ENCODE data around the gene ZMIZ1.

The ZMIZ1 gene

DNA sequence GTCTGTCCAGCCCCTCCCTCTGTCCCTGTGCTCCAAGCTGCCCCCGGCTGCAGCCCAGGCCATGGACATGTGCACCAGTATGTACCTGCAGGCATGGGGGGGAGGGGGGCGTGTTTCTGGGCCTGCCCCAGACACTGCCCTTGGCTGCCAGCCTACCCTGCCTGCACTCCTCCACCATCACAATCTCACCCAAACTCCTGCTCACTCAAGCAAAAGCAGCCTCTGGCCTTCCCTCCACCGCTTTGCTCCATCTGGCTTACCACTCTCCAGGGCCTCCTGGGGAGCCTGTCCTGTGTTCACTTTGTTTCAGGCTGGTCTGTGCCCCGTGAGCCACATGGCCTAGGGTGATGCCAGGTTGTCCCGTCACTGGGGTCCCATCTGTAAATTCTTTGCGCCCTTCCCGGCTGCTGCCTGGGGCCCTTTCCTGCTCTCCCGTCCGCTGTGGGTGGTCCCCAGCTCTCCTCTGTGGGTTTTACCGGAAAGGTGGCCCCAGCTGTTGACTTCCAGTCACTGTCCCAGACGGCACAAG lies 245.2 kb downstream of the ZMIZ1 start:
- H4K91ac ChIP-seq (ENCODE audit: low read depth, low read length), result no peak overlapping the region
- H2AFZ ChIP-seq (ENCODE audit: insufficient read depth, low read length, poor library complexity), result no peak overlapping the region
- H3K79me1 ChIP-seq (ENCODE audit: low read length), result no peaks in the 10 kb centered on the region
- H3K9ac ChIP-seq (ENCODE audit: low read length), result no peak overlapping the region
- H3K36me3 ChIP-seq (ENCODE audit: control insufficient read depth in 1 of 2, insufficient read depth in 2 of 2, low read length in 2 of 2), result peaks cover 61 to 63% of the 10 kb centered on the region in 2 experiments
- H4K12ac ChIP-seq (ENCODE audit: low read depth, low read length), result no peak overlapping the region
- H3K4me1 ChIP-seq (ENCODE audit: control insufficient read depth in 1 of 2, insufficient read depth in 2 of 2, low read length in 2 of 2), result peaks cover 9 to 18% of the 10 kb centered on the region in 2 experiments
- no peak overlapping the region for H2BK5ac ChIP-seq (ENCODE audit: low read depth, low read length, poor library complexity)
- H3K9me3 ChIP-seq (ENCODE audit: insufficient read depth, low read depth, low read length), result no peaks in the 10 kb centered on the region
- H3K27ac ChIP-seq (ENCODE audit: low read depth, low read length), result no peak overlapping the region
- H3K14ac ChIP-seq (ENCODE audit: low read length), result no peak overlapping the region
- no peaks in the 10 kb centered on the region for H3K79me2 ChIP-seq (ENCODE audit: control insufficient read depth, insufficient read depth, low read length, poor library complexity)
- no peak overlapping the region for H2BK12ac ChIP-seq (ENCODE audit: low read length)
- DNase-seq, result no peak
- H3K18ac ChIP-seq (ENCODE audit: low read length), result no peak overlapping the region
- no peak overlapping the region for H2BK120ac ChIP-seq (ENCODE audit: insufficient read depth, low read length, poor library complexity)
- no peak overlapping the region for H4K8ac ChIP-seq (ENCODE audit: low read depth, low read length)
- no peak overlapping the region for H3K4ac ChIP-seq (ENCODE audit: low read depth, low read length)
- no peak overlapping the region for H3K4me2 ChIP-seq (ENCODE audit: low read length)
- H3K23ac ChIP-seq (ENCODE audit: low read length), result no peak overlapping the region
- H3K4me3 ChIP-seq (ENCODE audit: low read depth, low read length), result no peak overlapping the region
- no CpG with 5 or more reads among the region's 11 CpGs for WGBS (ENCODE audit: extremely low coverage, insufficient coverage, insufficient read length)
- no peak overlapping the region for H2AK5ac ChIP-seq (ENCODE audit: low read length)
- H3K27me3 ChIP-seq (ENCODE audit: insufficient read depth, low read length), result no peaks in the 10 kb centered on the region

GRCh38 chr10:79314761-79315601 lies 246.2 kb downstream of the ZMIZ1 start:
- Histone ChIP-seq H3K36me3 (ENCODE audit: control insufficient read depth in 1 of 2, insufficient read depth in 2 of 2, low read length in 2 of 2) (peaks cover 51 to 53% of the 10 kb centered on the region in 2 experiments), H3K4me1 (ENCODE audit: control insufficient read depth in 1 of 2, insufficient read depth in 2 of 2, low read length in 2 of 2) (peaks cover 9 to 18% of the 10 kb centered on the region in 2 experiments), H3K79me2 (ENCODE audit: control insufficient read depth, insufficient read depth, low read length, poor library complexity) (no peaks in the 10 kb centered on the region), H4K91ac (ENCODE audit: low read depth, low read length) (no peak overlapping the region), H3K79me1 (ENCODE audit: low read length) (no peaks in the 10 kb centered on the region), H2AFZ (ENCODE audit: insufficient read depth, low read length, poor library complexity) (no peak overlapping the region), H4K12ac (ENCODE audit: low read depth, low read length) (no peak overlapping the region), H2AK5ac (ENCODE audit: low read length) (no peak overlapping the region), H3K4ac (ENCODE audit: low read depth, low read length) (no peak overlapping the region), H2BK120ac (ENCODE audit: insufficient read depth, low read length, poor library complexity) (no peak overlapping the region), H3K18ac (ENCODE audit: low read length) (no peak overlapping the region), H3K14ac (ENCODE audit: low read length) (no peak overlapping the region), H3K27ac (ENCODE audit: low read depth, low read length) (no peak overlapping the region), H3K27me3 (ENCODE audit: insufficient read depth, low read length) (no peaks in the 10 kb centered on the region), H3K4me3 (ENCODE audit: low read depth, low read length) (no peak overlapping the region), H3K23ac (ENCODE audit: low read length) (no peak overlapping the region), H3K4me2 (ENCODE audit: low read length) (no peak overlapping the region), H2BK5ac (ENCODE audit: low read depth, low read length, poor library complexity) (no peak overlapping the region), H3K9ac (ENCODE audit: low read length) (no peak overlapping the region), H4K8ac (ENCODE audit: low read depth, low read length) (no peak overlapping the region), H3K9me3 (ENCODE audit: insufficient read depth, low read depth, low read length) (no peaks in the 10 kb centered on the region), H2BK12ac (ENCODE audit: low read length) (no peak overlapping the region)
- WGBS (ENCODE audit: extremely low coverage, insufficient coverage, insufficient read length), result no CpG with 5 or more reads among the region's 25 CpGs
- no peak for DNase-seq

GRCh38 chr10:79315602-79315920 lies 246.8 kb downstream of the ZMIZ1 start:
- Histone ChIP-seq H3K36me3 (ENCODE audit: control insufficient read depth in 1 of 2, insufficient read depth in 2 of 2, low read length in 2 of 2) (peaks cover 45 to 47% of the 10 kb centered on the region in 2 experiments), H3K79me2 (ENCODE audit: control insufficient read depth, insufficient read depth, low read length, poor library complexity) (no peaks in the 10 kb centered on the region), H3K23ac (ENCODE audit: low read length) (no peak overlapping the region), H3K27ac (ENCODE audit: low read depth, low read length) (no peak overlapping the region), H3K18ac (ENCODE audit: low read length) (no peak overlapping the region), H3K79me1 (ENCODE audit: low read length) (no peaks in the 10 kb centered on the region), H3K9me3 (ENCODE audit: insufficient read depth, low read depth, low read length) (no peaks in the 10 kb centered on the region), H4K91ac (ENCODE audit: low read depth, low read length) (no peak overlapping the region), H3K4me2 (ENCODE audit: low read length) (no peak overlapping the region), H4K8ac (ENCODE audit: low read depth, low read length) (no peak overlapping the region), H2BK5ac (ENCODE audit: low read depth, low read length, poor library complexity) (no peak overlapping the region), H2BK12ac (ENCODE audit: low read length) (no peak overlapping the region), H2AK5ac (ENCODE audit: low read length) (no peak overlapping the region), H3K27me3 (ENCODE audit: insufficient read depth, low read length) (no peaks in the 10 kb centered on the region), H3K14ac (ENCODE audit: low read length) (no peak overlapping the region), H2AFZ (ENCODE audit: insufficient read depth, low read length, poor library complexity) (no peak overlapping the region), H3K4ac (ENCODE audit: low read depth, low read length) (no peak overlapping the region), H2BK120ac (ENCODE audit: insufficient read depth, low read length, poor library complexity) (no peak overlapping the region), H3K4me3 (ENCODE audit: low read depth, low read length) (no peak overlapping the region), H4K12ac (ENCODE audit: low read depth, low read length) (no peak overlapping the region), H3K4me1 (ENCODE audit: control insufficient read depth in 1 of 2, insufficient read depth in 2 of 2, low read length in 2 of 2) (peaks cover 9 to 18% of the 10 kb centered on the region in 2 experiments), H3K9ac (ENCODE audit: low read length) (no peak overlapping the region)
- DNase-seq, result no peak
- WGBS (ENCODE audit: extremely low coverage, insufficient coverage, insufficient read length), result no CpG with 5 or more reads among the region's 11 CpGs

DNA sequence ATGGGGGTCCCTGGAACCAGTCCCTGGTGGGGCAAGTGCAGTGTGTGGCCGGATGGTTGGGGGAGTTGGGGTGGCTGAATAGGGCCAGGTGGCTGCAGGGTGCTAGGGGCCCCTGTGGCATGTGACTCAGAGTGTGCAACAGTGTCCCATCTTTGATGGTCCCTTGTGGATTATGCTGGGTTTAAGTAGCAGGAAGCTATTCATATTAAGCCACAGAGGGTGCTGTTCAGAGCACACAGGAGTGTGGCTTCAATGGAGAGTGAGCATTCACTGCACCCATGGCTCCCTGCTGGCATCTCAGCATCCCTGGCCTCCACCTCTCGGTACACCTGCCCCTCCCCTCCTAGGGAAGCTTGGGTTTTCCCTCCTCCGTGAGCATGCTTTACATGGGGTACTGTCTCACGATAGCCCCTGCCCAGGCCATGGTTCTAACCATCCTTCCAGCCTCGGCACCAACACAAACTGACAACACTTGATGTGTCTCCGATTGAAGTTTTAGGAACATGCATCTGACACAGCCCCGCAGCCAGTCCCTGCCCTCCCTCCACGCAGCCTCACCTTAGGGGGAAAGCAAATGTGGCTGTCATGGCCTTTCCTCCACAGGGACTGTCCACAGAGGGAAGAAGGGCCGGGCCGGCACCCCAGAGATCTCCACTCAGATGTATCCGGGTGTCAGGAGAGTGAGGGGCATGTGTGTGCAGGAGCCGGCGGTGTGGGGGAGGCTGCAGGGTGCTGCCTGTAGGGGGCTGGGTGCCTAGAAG lies 248.1 kb downstream of the ZMIZ1 start:
- H3K4ac ChIP-seq (ENCODE audit: low read depth, low read length), result no peak overlapping the region
- no peak overlapping the region for H3K4me3 ChIP-seq (ENCODE audit: low read depth, low read length)
- peaks cover 33 to 35% of the 10 kb centered on the region in 2 experiments for H3K36me3 ChIP-seq (ENCODE audit: control insufficient read depth in 1 of 2, insufficient read depth in 2 of 2, low read length in 2 of 2)
- H3K23ac ChIP-seq (ENCODE audit: low read length), result no peak overlapping the region
- no peak overlapping the region for H4K12ac ChIP-seq (ENCODE audit: low read depth, low read length)
- no peak overlapping the region for H3K14ac ChIP-seq (ENCODE audit: low read length)
- WGBS (ENCODE audit: extremely low coverage, insufficient coverage, insufficient read length), result no CpG with 5 or more reads among the region's 13 CpGs
- H2BK12ac ChIP-seq (ENCODE audit: low read length), result no peak overlapping the region
- no peaks in the 10 kb centered on the region for H3K27me3 ChIP-seq (ENCODE audit: insufficient read depth, low read length)
- DNase-seq, result no peak
- no peaks in the 10 kb centered on the region for H3K9me3 ChIP-seq (ENCODE audit: insufficient read depth, low read depth, low read length)
- H2AK5ac ChIP-seq (ENCODE audit: low read length), result no peak overlapping the region
- H2BK5ac ChIP-seq (ENCODE audit: low read depth, low read length, poor library complexity), result no peak overlapping the region
- no peak overlapping the region for H4K91ac ChIP-seq (ENCODE audit: low read depth, low read length)
- no peak overlapping the region for H2AFZ ChIP-seq (ENCODE audit: insufficient read depth, low read length, poor library complexity)
- no peaks in the 10 kb centered on the region for H3K79me2 ChIP-seq (ENCODE audit: control insufficient read depth, insufficient read depth, low read length, poor library complexity)
- no peak overlapping the region for H3K18ac ChIP-seq (ENCODE audit: low read length)
- H3K79me1 ChIP-seq (ENCODE audit: low read length), result no peaks in the 10 kb centered on the region
- no peak overlapping the region for H3K27ac ChIP-seq (ENCODE audit: low read depth, low read length)
- H3K9ac ChIP-seq (ENCODE audit: low read length), result no peak overlapping the region
- H3K4me2 ChIP-seq (ENCODE audit: low read length), result no peak overlapping the region
- no peak overlapping the region for H4K8ac ChIP-seq (ENCODE audit: low read depth, low read length)
- H2BK120ac ChIP-seq (ENCODE audit: insufficient read depth, low read length, poor library complexity), result no peak overlapping the region
- H3K4me1 ChIP-seq (ENCODE audit: control insufficient read depth in 1 of 2, insufficient read depth in 2 of 2, low read length in 2 of 2), result peaks cover 9 to 18% of the 10 kb centered on the region in 2 experiments

All from trophoblast cell (in vitro differentiated cells and primary cell).